Ramos (cell line): ENCODE measurements around the gene IL11.

Experiments used
- in situ Hi-C: fragments of 300-500 bp; cut with MboI; formaldehyde crosslinking; loops from one replicate; pipeline ENCODE4 v1.14.3; 2022; ENCODE audit warnings: low sequenced_read_pairs; ENCODE audit not compliant: unreplicated experiment

The IL11 gene

DNA sequence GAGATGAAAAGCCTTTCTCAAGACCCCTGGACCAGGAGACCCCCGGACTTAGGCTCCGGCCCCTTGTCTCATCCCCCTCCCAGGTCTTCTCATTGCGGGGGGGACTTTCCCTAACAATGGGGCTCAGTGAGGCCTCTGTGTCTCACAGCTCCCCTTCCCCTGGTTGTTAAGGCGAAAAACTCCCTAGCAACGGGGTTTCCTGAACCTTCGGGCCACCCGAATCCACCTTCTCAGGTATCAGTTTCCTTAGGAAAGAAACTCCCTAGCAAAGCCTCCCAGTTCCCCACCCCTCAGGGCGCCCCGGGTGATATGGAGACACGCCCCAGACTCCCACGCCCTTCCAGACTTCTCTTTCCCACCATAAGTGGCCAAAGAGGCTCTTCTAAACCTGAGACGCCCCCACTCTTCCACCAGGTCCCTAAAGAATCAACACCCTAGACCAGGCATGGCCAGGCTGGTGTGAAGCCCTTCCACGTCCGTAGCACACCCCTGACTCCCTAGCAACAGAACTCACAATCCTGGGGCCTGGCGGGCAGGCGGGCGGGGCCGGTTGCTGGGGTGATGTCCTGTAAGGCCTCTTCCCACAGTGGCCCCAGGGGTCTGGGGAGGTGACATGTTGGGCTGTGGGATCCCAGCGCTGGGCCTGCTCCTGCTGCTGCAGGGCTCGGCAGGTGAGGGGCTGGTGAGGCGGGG lies 6.1 kb upstream of the IL11 start, which contains the start of gene TMEM190:
TMEM190 (plus strand) TSS at position 586 of the 693 bp plus-strand sequence; CDS start at position 614, 28 bp downstream.
- in situ Hi-C loops = no loop called here

DNA sequence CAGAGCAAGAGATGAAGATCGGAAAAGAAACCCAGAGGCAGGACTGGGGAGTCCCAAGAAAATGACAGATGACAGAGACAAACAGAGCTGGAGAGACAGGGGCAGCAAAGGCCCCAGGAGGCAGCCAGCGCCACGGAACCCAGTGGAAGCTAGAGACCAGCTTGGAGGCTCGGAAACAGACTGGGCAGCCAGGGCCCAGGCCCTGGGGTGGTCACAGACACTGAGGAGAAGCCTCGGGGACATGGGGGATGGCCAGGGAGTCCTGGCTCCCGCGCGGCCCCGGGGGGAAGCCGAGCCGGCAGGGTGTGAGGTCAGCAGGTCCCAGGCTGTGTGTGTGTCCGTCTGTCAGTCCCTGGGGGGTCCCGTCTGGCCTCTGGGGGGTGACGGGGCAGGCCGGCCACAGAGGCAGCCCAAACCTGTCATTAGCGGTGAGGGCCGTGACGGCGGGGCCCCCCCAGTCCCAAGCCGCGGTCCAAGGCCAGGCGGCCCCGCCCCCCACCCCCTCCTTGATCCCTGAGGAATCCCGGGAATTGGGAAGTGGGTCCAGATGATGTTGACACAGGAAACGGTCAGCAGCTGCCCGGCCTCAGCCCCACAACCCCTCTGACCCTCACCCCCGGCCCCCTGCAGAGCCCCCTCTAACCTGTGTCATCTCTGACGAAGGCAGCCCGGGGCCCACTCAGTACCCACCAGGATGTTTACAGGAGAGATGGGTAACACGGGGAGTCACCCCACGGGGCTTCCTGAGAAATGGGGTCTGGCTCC lies 3.9 kb upstream of the IL11 start:
- in situ Hi-C loops = no loop called here

DNA sequence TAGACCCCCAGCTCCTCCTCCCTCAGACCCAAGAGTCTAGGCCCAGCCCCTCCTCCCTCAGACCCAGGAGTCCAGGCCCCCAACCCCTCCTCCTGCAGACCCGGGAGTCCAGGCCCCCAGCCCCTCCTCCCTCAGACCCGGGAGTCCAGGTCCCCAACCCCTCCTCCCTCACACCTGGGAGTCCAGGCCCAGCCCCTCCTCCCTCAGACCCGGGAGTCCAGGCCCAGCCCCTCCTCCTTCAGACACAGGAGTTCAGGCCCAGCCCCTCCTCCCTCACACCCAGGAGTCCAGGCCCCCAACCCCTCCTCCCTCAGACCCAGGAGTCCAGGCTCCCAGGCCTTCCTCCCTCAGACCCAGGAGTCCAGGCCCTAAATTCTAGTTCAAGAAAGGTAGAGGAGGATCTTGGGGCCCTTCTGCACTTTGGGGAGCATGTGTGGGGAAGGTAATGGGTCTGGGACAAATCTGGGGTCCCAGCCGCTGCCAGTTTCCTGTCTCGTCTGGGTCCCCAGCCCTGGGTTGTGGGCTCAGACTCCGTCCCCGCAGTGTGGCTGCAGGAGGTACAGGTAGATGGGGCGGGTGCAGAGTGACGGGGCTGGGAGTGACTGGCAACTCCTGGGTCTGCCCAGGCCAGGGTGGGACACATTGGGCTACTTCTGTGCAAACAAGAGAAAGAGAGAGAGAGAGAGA lies 3.2 kb upstream of the IL11 start:
- in situ Hi-C loops = no loop called here

DNA sequence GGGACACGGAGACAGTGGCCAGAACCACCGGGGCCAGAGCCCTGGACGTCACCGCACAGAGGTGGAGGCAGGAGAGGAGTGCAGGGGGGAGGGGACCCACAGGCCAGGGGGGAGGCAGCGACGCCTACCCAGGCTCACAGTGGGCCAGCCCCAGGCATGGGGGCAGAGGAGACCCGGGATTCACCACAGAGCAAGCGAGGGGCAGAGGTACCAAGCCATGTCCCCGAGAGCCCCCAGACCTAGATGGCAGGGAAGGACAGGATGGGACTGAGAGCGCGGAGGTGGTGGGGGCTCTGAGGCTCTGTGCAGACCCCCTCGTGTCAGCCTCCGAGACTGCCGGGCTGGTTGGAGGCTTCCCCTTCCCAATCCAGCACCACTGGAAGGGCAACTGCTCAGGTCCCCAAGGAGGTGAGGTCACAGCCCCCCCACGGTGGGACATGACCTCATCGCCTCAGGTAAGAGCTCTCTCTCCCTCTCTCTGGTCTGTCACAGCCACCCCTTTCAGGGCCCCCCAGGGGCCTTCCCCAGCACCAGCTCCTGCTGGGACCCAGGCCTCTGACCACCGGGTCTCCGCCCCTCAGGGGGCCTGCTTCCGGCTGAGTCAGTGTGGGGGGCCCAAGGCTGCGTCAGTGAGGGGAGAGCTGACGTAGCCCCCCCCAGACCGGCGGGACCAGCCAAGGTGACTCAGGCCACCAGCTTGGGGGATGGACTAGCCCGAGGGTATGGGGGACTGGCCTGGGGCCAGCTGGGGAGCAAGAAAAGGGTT lies 2.2 kb upstream of the IL11 start:
- in situ Hi-C loops = no loop called here

DNA sequence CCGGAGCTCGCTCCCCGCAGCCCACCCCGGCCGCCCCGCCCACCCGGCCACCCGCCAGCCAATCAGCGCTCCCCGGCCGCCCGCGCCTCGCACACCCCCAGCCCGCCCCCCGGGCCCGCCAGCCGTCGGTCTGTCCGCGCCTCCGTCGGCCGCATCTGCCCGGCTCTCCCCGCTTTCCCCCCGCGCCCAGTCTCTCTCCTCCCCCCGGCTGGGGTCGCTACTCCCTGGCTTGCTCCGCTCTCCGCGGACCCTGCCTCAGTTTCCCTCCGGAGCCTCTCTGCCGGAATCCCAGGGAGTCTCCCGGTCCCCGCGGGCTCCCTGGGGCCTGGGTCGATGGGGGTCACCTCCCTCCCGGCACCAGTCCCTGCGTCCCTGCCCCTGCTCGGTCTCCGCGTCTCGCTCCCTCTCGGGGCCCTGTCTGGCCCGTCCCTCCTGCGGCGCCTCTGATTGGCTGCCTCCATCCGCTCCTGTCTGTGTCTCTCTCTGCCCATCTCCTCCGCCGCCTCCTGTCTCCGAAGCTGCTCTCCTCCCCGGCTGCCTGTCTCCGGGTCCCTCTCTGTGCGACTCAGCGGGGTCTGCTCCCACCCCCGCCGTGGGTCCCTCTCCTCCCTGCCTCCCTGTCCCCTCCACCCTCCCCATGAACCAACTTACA lies 484 bp downstream of the IL11 start:
- in situ Hi-C loops = no loop called here

DNA sequence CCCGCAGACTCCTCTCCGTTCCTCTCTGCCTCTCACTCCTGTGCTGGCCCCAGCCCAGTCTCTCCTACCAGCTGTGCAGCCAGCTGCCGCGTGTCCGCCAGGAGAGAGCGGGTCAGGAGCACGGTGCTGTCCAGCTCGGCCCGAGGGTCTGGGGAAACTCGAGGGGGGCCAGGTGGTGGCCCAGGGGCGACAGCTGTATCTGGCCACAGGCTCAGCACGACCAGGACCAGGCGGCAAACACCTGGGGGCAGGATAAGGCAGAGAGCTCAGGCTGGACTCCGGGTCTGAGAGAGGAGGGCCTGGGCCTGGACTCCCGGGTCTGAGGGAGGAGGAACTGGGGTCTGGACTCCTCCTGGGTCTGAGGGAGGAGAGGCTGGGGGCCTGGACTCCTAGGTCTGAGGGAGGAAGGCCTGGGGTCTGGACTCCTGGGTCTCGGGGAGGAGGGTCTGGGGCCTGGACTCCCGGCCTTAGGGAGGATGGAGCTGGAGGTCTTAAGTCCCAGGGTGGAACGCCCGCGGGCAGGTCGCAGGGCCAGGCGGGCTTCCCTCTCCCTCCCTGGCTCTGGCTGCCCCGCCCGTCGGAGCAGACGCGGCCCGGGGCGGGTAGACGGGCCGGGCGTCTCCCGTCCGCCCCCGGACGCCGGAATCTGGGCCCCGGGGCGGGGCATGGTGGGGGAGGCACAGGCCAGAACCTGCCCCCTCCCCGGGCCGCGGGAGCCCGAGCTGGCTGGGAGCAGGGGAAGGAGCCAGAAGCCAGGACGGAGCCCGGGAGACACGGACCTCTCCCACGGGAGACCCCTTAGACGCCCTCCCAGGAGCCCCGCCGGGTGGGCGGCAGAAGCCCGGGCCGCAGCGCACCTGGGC lies 1.3 kb downstream of the IL11 start:
- in situ Hi-C loops = no loop called here

DNA sequence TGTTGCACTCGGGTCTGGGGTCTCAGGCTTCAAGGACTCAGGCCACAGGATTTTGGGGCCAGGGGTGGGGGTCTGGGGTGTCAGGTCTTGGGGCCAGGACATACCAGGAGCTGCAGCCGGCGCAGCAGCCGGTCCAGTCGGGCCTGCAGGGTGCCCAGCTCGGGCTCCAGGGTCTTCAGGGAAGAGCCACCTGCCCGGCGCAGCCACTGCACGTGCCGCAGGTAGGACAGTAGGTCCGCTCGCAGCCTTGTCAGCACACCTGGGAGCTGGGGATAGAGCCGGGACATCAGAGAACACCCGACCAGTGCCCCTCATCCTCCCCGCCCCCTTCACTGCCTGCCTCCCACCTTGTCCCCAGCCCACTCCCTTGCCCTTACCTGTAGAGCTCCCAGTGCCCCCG lies 2.2 kb downstream of the IL11 start:
- in situ Hi-C loops = no loop called here

DNA sequence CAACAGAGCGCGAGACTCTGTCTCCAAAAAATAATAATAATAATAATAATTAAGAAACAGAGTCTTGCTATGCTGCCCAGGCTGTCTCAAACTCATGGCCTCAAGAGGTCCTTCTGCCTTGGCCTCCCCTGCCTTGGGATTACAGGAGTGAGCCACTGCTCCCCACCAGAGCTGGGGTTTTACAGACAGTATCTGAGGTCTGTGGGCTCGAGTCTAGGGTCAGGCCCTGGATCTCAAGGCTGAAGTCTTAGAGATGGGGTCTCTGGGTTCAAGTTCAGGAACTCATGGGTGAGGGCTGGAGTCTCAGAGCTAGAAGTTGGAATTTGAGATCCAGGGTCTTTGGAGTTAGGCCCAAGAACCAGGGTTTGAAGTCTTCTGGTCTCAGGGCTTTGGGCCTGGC lies 3.5 kb downstream of the IL11 start:
- in situ Hi-C loops = no loop called here

DNA sequence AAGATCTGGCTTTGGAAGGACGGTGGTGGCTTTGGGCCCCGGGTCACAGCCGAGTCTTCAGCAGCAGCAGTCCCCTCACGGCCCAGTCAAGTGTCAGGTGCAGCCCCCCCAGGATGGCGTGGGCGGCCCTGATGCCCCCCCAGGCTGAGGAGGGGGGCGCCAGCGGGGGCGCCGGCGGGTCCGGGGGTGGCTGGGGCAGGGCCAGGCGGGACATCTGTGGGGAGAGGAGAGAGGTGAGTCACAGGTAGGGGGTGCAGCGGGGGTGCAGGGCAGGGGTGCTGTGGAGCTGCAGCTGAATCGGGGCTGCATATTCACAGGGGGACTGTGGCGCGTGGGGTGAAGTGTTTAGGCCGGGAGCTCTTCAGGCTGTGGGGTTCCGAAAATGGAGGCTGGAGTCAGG lies 4.3 kb downstream of the IL11 start:
- in situ Hi-C loops = no loop called here

DNA sequence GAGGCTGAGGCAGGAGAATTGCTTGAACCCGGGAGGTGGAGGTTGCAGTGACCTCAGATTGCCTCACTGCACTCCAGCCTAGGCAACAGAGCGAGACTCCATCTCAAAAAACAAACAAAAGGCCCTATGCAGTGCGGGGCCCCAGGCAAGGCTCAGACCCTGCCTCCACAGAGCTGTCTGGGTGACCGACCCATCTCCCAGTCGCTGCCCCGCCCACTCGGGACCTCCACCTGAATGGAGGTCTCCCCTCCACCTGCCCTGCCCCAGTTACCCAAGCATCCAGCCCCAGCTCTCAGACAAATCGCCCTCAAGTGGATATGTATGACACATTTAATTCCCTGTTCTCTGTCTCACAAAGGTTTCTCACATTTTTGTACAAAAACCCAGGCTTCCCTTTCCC lies 5.0 kb downstream of the IL11 start:
- in situ Hi-C loops = no loop called here

DNA sequence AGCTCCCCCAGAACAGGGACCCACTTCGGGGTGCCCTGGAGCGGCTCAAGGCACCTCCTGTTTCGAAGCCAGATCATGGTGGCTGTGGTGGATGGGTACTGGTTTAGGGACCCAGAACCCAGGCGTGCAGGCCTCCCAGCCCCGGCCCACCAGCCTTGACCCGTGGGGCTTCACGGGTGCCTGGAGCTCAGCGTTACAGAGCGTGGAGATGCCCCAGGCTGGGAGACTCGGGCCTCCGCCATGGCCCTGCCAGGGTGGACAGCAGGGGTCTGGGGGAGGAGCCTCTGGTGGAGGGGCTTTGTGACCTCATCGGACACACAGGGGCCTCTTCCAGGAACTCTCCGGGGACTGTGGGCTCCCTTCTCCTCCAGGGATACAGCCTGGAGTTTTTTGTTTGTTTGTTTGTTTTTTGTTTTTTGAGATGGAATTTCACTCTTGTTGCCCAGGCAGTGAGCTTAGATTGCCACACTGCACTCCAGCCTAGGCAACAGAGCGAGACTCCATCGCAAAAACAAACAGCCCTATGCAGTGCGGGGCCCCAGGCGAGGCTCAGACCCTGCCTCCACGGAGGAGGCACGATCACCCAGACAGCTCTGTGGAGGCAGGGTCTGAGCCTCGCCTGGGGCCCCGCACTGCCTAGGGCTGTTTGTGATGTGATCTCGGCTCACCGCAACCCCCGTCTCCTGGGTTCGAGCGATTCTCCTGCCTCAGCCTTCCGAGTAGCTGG lies 7.1 kb downstream of the IL11 start, which contains the start of gene GARIN5B:
GARIN5B (minus strand) TSS at position 271 of the 727 bp plus-strand sequence; CDS start at position 77, 194 bp downstream.
- in situ Hi-C loops = no loop called here

DNA sequence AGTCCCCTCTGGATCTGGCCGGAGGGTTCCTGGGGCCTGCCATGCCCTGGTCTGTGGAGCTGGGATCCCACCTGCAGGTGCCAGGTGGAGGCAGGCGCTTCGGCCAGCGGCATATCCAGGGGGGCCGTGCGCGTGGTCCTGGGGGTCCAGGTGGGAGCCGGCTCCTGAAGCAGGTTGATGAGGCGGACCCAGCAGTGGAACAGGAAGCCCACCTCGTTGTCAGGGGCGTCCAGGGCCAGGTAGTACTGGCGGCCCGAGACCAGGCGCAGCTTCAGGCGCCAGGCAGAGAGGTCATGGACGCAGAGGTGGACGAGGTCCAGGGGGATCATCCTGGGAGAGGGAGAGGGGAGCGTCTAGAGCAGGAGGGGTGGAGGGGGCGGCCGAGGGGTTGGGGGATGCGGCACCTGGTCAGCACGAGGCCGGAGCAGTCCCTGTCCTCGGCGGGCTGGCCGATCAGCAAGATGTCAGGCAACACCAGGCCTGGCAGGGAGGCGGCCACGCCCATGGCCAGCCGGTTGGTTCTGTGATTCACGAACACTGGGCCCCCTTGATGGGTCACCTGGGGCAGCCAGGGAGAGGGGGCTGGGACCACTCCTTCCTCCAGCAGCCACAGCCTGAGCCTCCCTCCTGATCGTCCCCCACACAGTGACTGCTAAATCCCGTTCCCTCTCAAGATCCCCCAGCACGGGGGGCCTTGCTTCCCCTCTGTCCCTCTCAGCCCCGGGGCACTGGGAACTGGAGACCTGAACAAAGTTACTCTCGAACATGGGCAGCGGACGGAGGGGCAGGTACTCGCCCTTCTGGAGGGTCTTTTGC lies 7.9 kb downstream of the IL11 start:
- in situ Hi-C loops = no loop called here

DNA sequence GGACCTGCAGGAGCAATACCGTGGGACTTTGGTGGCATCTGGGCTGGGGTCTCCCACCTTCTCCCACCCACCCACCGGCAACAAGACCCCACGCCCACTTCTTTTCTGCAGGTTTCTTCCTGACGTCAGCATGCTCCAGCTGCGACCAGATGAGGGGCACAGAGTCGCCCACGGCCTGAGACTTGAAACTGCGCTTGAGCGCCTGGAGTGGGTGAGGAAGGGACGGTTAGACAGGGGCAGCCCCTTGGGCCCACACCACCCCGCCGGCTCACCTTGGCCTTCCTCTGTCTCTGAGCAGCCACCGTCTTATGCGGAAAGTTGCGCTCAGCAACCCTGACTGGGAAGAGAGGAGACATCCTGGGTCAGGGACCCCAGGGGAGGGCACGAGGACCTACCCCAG lies 9.4 kb downstream of the IL11 start:
- in situ Hi-C loops = no loop called here

DNA sequence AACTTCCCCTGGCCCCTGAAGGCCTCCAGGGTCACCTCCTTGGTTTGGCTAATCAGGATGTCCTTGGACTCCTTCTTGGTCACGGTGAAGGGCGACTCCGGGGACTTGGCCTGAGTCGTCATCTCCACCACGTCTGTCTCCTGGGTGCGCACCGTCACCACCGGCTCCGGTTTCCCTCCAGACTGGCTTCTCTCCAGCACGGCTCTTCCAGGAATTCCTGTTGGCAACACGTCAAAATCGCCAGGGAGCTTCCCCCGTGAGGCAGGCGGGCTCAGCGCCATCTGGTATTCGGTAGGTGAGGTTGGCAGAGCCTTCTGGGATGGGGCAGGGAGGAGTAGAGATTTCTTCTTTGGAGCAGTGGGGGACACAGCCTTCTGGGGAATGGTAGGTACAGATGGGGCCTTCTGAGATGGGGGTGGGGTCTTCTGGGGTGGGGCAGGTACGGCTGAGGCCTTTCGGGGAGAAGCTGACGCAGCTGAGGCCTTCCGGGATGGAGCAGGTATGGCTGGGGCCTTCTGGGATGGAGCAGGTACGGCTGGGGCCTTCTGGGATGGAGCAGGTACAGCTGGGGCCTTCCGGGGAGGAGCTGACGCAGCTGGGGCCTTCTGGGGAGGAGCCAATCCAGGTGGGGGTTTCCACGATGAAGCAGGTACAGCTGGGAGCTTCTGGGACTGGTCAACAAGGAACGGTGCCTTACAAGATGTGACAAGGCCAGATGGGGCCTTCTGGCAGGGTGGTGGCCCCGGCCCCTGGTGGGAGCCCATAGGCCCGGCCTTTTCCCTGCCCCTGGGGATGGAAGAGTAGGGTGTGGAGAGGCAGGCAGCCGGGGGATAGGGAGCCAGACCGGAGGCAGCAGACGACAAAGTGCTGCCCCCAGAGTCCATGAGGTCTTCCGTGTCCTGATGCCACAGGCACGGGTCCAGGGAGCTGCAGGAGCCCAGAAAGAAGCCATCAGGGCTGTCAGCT lies 11.0 kb downstream of the IL11 start:
- in situ Hi-C loops = no loop called here

DNA sequence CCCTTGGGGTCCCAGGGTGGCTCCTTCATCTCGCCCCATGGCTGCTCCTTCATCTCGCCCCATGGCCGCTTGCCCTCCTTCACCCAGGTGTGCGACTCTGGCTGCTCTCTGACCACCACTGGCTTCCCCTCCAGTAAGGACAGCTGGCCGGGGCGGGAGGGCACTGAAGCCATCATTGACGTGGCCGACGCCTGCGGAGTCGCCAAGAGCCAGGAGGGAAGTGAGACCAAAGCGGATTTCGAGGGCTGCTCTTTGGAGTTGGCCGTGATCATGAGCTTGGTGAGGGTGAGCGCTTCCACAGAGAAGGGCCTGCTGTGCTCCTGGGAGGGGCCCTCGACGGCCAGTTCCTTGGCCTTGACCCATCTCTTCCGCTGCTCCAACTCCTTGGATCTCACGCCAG lies 11.8 kb downstream of the IL11 start:
- in situ Hi-C loops = no loop called here

DNA sequence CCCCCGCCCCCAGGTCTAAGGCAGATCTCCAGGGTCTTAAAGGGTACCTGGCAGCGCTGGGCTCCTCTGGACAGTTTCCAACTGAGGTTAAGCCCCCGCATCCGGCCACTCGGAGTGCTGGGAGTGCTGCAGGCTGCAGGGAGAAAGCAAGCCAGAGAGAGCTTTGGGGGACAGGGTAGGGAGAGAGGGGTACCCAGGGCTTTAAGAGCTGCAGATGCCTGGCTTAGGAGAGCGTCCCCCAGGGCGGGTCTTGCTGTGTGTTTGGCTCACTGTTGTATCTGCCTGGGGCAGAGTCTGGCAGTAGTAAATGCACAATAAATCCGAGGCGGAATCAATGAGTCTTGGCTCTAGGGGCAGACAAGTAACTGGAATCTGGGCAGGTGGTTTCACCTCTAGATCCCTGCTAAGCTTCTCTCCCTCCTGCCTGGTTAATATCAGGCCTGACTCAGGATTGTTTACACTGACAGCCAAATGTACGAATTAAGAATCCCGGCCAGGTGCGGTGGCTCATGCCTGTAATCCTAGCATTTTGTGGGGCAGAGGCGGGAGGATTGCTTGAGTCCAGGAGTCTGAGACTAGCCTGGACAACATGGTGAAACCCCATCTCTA lies 14.9 kb downstream of the IL11 start:
- in situ Hi-C loops = no loop called here
